Nephron (organoid): ENCODE results near the gene ILDR2.

Experiments
- H3K27ac Mint-ChIP-seq, 3 experiments: 2 replicates each; pipeline ENCODE4 v1.8.0; 2020; ENCODE audit warnings: mixed read lengths in 3 of 3, mild to moderate bottlenecking in 2 of 3, moderate library complexity in 1 of 3
- H3K27me3 Mint-ChIP-seq: 2 replicates; pipeline ENCODE4 v1.8.0; 2021; ENCODE audit warnings: low read depth, mild to moderate bottlenecking, moderate library complexity, mixed read lengths
- H3K36me3 Mint-ChIP-seq: 2 replicates; pipeline ENCODE4 v1.8.0; 2020; ENCODE audit warnings: low read depth, mixed read lengths
- H3K4me1 Mint-ChIP-seq: 2 replicates; pipeline ENCODE4 v1.8.0; 2020; ENCODE audit warnings: mixed read lengths
- H3K4me3 Mint-ChIP-seq, 3 experiments: 2 replicates each; pipeline ENCODE4 v1.8.0; 2020; ENCODE audit warnings: mild to moderate bottlenecking in 3 of 3, mixed read lengths in 3 of 3, moderate library complexity in 2 of 3
- H3K9me3 Mint-ChIP-seq: 2 replicates; pipeline ENCODE4 v1.8.0; 2020; ENCODE audit warnings: mixed read lengths
- TF ChIP-seq, protein P1 (sequence below), 3 experiments: fragments of 200-600 bp; sonication (generic); IDR thresholded peaks; one replicate each; pipeline ENCODE4 v1.5.0; 2021; ENCODE audit warnings: antibody characterized with exemption in 3 of 3; ENCODE audit not compliant: unreplicated experiment in 3 of 3

The ILDR2 gene

DNA sequence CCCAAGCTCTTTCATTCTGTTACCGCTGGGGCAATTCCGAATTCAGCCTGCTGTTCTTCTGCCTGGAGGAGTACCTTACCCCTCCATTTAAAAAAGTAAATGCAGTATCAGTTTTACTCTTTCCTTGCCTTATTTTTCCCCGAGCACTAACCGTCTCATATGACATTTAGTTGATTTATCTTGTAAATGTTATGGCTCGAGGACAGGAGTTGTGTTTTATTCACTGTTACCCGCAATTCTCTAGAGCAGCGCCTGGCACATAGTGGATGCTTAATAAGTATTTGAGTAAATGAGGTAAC is 98.9 kb downstream of the ILDR2 start:
- peaks cover 21% of the 10 kb centered on the region for H3K4me1 Mint-ChIP-seq
- peak overlapping the region; percentile 43 to 97 (median 92) for H3K27ac Mint-ChIP-seq
- TF ChIP-seq, protein P1, sequence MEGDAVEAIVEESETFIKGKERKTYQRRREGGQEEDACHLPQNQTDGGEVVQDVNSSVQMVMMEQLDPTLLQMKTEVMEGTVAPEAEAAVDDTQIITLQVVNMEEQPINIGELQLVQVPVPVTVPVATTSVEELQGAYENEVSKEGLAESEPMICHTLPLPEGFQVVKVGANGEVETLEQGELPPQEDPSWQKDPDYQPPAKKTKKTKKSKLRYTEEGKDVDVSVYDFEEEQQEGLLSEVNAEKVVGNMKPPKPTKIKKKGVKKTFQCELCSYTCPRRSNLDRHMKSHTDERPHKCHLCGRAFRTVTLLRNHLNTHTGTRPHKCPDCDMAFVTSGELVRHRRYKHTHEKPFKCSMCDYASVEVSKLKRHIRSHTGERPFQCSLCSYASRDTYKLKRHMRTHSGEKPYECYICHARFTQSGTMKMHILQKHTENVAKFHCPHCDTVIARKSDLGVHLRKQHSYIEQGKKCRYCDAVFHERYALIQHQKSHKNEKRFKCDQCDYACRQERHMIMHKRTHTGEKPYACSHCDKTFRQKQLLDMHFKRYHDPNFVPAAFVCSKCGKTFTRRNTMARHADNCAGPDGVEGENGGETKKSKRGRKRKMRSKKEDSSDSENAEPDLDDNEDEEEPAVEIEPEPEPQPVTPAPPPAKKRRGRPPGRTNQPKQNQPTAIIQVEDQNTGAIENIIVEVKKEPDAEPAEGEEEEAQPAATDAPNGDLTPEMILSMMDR (IDR thresholded peaks at IDR 0.05; ENCODE audit: unreplicated experiment in 3 of 3), result peak in 2 of 3 experiments; percentile 23 to 26
- H3K9me3 Mint-ChIP-seq, result no peaks in the 10 kb centered on the region
- peak overlapping the region; percentile 93 to 97 (median 96) for H3K4me3 Mint-ChIP-seq
- H3K36me3 Mint-ChIP-seq, result peaks cover 4% of the 10 kb centered on the region
- peaks cover 7% of the 10 kb centered on the region for H3K27me3 Mint-ChIP-seq

DNA sequence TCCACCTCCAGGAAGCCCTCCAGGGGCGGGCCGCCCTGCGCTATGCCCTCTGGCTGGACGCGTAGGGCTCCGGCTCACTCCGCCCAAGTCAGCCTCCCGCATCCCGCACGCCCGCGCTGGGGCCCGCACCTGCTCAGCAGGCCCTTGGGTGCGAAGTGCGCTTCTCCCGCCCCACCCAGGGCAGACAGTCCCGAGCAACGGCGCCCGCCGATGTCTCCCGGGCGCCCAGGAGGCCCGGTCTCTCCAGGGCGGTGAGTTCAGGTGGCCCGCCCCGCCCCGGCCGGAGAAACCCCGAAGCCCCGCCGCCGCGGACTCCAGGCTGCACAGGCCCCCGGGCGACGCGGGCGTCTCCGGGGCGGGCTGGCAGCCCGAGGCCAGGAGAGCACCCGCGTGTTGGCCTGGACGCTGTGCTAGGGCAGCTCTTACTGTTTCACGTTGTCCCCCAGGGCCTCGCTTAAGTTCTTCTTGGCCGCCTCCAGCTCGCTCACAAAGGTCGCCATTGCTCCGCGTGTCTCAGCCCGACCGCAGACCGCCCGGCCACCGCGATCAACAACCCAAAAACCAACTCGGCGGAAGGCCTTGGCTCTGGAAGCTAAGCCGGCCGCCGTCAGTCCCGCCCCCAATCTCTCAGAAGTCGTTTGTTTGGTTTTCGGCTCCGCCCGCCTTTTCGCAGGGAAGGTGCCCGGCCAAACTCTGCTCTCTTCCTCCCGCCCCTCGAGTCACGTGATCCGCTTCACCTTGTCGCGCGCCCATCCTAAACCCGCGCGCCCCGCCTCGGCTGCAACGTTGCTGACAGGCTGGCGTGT is 99.4 kb downstream of the ILDR2 start, which contains the start of gene TADA1:
Gene TADA1, minus strand, starts transcription at position 531 of the 806 bp plus-strand sequence. Its CDS starts 31 bp downstream, at position 500.
- no peaks in the 10 kb centered on the region for H3K9me3 Mint-ChIP-seq
- peaks cover 24% of the 10 kb centered on the region for H3K4me1 Mint-ChIP-seq
- H3K27me3 Mint-ChIP-seq, result peaks cover 7% of the 10 kb centered on the region
- peaks cover 4% of the 10 kb centered on the region for H3K36me3 Mint-ChIP-seq
- H3K4me3 Mint-ChIP-seq, result peak within 1 kb of the TSS; percentile 93 to 97 (median 96)
- TF ChIP-seq, protein P1 (IDR thresholded peaks at IDR 0.05; ENCODE audit: unreplicated experiment in 3 of 3), result no peak
- H3K27ac Mint-ChIP-seq, result peak within 1 kb of the TSS; percentile 43 to 97 (median 92)

DNA sequence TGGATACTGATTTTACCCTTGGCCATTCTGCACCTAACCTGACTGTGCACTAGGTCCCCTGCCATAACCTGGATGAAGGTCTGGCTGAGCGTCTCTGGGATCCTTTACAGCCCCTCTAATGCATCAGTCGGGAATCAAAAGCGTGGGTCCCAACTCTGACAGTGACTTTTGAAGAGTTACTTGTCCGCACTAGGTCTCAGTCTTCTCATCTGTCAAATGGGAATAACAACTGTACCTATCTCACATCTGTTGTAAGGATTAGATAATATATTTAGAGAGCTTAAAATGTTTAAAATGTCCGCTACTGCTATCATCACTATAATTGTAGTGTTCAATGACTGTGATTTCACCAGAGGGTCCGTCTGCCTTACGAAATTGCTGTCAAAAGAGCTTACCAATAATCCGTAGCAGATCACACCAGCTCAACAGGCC is 100.0 kb downstream of the ILDR2 start:
- Mint-ChIP-seq H3K27ac (peak overlapping the region; percentile 43 to 83 (median 60)), H3K27me3 (peaks cover 6% of the 10 kb centered on the region), H3K4me3 (peak overlapping the region; percentile 90 to 96 (median 91)), H3K9me3 (no peaks in the 10 kb centered on the region), H3K36me3 (peaks cover 4% of the 10 kb centered on the region), H3K4me1 (peaks cover 24% of the 10 kb centered on the region)
- TF ChIP-seq, protein P1 (IDR thresholded peaks at IDR 0.05; ENCODE audit: unreplicated experiment in 3 of 3), result no peak

DNA sequence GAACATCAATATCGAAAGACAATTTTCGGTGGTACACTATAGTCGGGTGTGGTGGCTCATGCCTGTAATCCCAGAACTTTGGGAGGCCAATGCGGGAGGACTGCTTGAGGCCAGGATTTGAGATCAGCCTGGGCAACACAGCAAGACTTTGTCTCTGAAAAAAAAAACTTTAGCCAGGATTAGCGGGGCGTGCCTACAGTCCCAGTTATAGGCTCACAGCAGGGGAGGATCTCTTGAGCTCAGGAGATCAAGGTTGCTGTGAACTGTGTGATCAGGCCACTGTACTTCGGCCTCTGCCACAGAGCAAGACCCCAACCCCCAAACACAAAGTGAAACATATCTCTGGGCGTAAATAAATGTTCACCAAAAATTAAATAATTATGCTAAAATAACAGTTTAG is 100.9 kb downstream of the ILDR2 start:
- Mint-ChIP-seq H3K4me1 (peaks cover 24% of the 10 kb centered on the region), H3K27ac (peak overlapping the region in 1 of 3 experiments; percentile 30), H3K36me3 (peaks cover 4% of the 10 kb centered on the region), H3K9me3 (no peaks in the 10 kb centered on the region), H3K27me3 (peaks cover 4% of the 10 kb centered on the region), H3K4me3 (peak overlapping the region; percentile 54 to 91 (median 57))
- TF ChIP-seq, protein P1 (IDR thresholded peaks at IDR 0.05; ENCODE audit: unreplicated experiment in 3 of 3), result no peak

DNA sequence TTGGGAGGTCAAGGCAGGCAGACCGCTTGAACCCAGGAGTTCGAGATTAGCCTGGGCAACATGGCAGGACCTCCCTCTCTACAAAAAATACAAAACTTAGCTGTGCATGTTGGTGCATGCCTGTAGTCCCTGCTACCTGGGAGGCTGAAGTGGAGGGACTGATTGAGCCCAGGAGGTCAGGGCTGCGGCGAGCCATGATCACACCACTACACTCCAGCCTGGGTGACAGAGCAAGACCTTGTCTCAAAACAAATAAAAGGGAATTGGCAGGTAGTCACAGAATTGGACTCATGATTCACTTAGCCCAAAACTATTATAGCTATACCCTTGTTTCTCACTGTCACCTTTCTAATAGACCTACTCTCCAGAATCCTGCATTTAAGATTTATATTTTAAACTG is 104.8 kb downstream of the ILDR2 start:
- Mint-ChIP-seq H3K9me3 (no peaks in the 10 kb centered on the region), H3K27me3 (no peaks in the 10 kb centered on the region), H3K36me3 (peaks cover 30% of the 10 kb centered on the region), H3K4me3 (no peak overlapping the region), H3K27ac (no peak overlapping the region), H3K4me1 (peaks cover 24% of the 10 kb centered on the region)
- TF ChIP-seq, protein P1 (IDR thresholded peaks at IDR 0.05; ENCODE audit: unreplicated experiment in 3 of 3), result no peak
